MM.1S (cell line): ENCODE measurements around the gene VPS8.

Experiments used
- DNase-seq: peaks from one replicate; pipeline ENCODE4 v3.0.0-alpha.2; 2015
- H2AFZ ChIP-seq: fragments of 300-600 bp; sonication (generic); 2 replicates; pipeline ENCODE4 v1.6.0; 2016; ENCODE audit warnings: antibody characterized with exemption, low read length
- H3F3A ChIP-seq: fragments of 300-600 bp; sonication (generic); 2 replicates; pipeline ENCODE4 v1.6.1; 2016; ENCODE audit warnings: mild to moderate bottlenecking, antibody characterized with exemption, low read length, moderate library complexity, mixed read lengths; ENCODE audit not compliant: insufficient read depth
- H3K27ac ChIP-seq: fragments of 300-600 bp; sonication (generic); 2 replicates; pipeline ENCODE4 v1.5.1; 2016; ENCODE audit warnings: mild to moderate bottlenecking, low read length
- H3K27me3 ChIP-seq: fragments of 300-600 bp; sonication (generic); replicated peaks from 2 replicates; pipeline ENCODE4 v1.6.0; 2016; ENCODE audit warnings: low read length; ENCODE audit not compliant: insufficient read depth
- H3K36me3 ChIP-seq: fragments of 300-600 bp; sonication (generic); replicated peaks from 2 replicates; pipeline ENCODE4 v1.6.1; 2016; ENCODE audit warnings: mild to moderate bottlenecking, low read length, mixed read lengths; ENCODE audit not compliant: insufficient read depth
- H3K4me1 ChIP-seq: fragments of 300-600 bp; sonication (generic); 2 replicates; pipeline ENCODE4 v1.6.1; 2016; ENCODE audit warnings: low read length, mixed read lengths
- H3K4me2 ChIP-seq: fragments of 300-600 bp; sonication (generic); 2 replicates; pipeline ENCODE4 v1.6.0; 2016; ENCODE audit warnings: low read depth, low read length
- H3K4me3 ChIP-seq: fragments of 300-600 bp; sonication (generic); 2 replicates; pipeline ENCODE4 v1.5.1; 2016; ENCODE audit warnings: low read length, mixed read lengths
- H3K79me2 ChIP-seq: fragments of 300-600 bp; sonication (generic); 2 replicates; pipeline ENCODE4 v1.6.1; 2016; ENCODE audit warnings: mixed run types, low read length, mixed read lengths
- H3K9ac ChIP-seq: fragments of 300-600 bp; sonication (generic); 2 replicates; pipeline ENCODE4 v1.6.1; 2016; ENCODE audit warnings: low read length, mixed read lengths
- H3K9me2 ChIP-seq: fragments of 300-600 bp; sonication (generic); replicated peaks from 2 replicates; pipeline ENCODE4 v1.6.1; 2016; ENCODE audit warnings: mild to moderate bottlenecking, low read length, mixed read lengths; ENCODE audit not compliant: insufficient read depth
- H3K9me3 ChIP-seq: fragments of 300-600 bp; sonication (generic); replicated peaks from 2 replicates; pipeline ENCODE4 v1.6.1; 2016; ENCODE audit warnings: mild to moderate bottlenecking, low read length, mixed read lengths; ENCODE audit not compliant: insufficient read depth
- H4K20me1 ChIP-seq: fragments of 300-600 bp; sonication (generic); 2 replicates; pipeline ENCODE4 v1.6.1; 2016; ENCODE audit warnings: mild to moderate bottlenecking, low read length, moderate library complexity, mixed read lengths; ENCODE audit not compliant: insufficient read depth
- EZH2 ChIP-seq: fragments of 300-600 bp; sonication (generic); optimal IDR thresholded peaks from 2 replicates; pipeline ENCODE3; 2017; ENCODE audit warnings: low read depth, mild to moderate bottlenecking, antibody characterized with exemption, low read length, mixed read lengths
- EZH2phosphoT487 ChIP-seq: fragments of 300-600 bp; sonication (generic); IDR thresholded peaks from 2 replicates; pipeline ENCODE4 v1.6.1; 2018; ENCODE audit warnings: antibody characterized with exemption, low read length
- TF ChIP-seq, protein P1 (sequence below): fragments of 300-600 bp; sonication (generic); IDR thresholded peaks from 2 replicates; pipeline ENCODE4 v1.5.1; 2016; ENCODE audit warnings: antibody characterized with exemption, low read length, mixed read lengths

The VPS8 gene

DNA sequence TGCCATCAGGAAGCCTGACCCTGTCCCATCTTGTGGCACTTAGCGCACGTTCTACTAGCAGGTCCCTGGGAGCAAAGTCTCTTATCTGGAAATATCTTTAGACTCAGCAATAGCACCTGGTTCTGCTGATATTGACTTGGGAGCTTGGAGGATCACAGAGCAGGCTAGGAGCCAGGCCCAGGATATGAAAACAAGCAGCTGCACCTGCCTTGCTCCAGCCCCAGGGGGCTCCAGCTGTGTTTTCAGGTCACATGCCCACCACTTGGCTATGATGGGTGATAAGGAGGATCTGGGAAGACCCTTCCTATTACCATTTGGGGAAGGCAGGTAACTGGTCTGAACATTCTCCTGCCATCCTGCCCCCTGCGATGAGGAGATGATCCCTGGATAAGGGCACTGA is 253.1 kb downstream of the VPS8 start:
- no peaks in the 10 kb centered on the region for H3K9me2 ChIP-seq
- H3K27ac ChIP-seq = no peak overlapping the region
- H3K79me2 ChIP-seq = no peaks in the 10 kb centered on the region
- no peak overlapping the region for H3K9ac ChIP-seq
- H3K9me3 ChIP-seq = no peaks in the 10 kb centered on the region
- H2AFZ ChIP-seq = no peak overlapping the region
- H3F3A ChIP-seq = peaks cover 10% of the 10 kb centered on the region
- no peaks in the 10 kb centered on the region for H3K27me3 ChIP-seq
- peaks cover 21% of the 10 kb centered on the region for H3K4me1 ChIP-seq
- H3K36me3 ChIP-seq = no peaks in the 10 kb centered on the region
- no peak overlapping the region for H3K4me2 ChIP-seq
- TF ChIP-seq, protein P1, sequence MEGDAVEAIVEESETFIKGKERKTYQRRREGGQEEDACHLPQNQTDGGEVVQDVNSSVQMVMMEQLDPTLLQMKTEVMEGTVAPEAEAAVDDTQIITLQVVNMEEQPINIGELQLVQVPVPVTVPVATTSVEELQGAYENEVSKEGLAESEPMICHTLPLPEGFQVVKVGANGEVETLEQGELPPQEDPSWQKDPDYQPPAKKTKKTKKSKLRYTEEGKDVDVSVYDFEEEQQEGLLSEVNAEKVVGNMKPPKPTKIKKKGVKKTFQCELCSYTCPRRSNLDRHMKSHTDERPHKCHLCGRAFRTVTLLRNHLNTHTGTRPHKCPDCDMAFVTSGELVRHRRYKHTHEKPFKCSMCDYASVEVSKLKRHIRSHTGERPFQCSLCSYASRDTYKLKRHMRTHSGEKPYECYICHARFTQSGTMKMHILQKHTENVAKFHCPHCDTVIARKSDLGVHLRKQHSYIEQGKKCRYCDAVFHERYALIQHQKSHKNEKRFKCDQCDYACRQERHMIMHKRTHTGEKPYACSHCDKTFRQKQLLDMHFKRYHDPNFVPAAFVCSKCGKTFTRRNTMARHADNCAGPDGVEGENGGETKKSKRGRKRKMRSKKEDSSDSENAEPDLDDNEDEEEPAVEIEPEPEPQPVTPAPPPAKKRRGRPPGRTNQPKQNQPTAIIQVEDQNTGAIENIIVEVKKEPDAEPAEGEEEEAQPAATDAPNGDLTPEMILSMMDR = peak; percentile 20; the same call in 1 of the 2 replicates
- no peak for TF ChIP-seq EZH2phosphoT487
- TF ChIP-seq EZH2 = no peak
- no peaks in the 10 kb centered on the region for H4K20me1 ChIP-seq
- no peak for DNase-seq
- H3K4me3 ChIP-seq = no peak overlapping the region

DNA sequence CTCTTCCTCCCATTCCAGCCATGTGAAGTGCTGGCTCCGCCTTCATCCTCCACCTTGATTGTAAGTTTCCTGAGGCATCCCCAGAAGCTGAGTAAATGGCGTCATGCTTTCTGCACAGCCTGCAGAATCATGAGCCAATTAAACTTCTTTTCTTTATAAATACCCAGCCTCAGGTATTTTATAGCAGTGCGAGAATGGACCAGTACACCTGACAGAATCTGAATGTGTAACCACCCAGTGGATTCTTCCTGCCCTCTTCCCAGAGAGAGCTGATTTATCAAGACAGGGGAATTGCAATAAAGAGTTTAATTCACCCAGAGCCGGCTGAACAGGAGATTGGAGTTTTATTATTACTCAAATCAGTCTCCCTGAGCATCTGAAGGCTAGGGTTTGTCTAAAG is 254.3 kb downstream of the VPS8 start:
- Histone ChIP-seq H3K79me2 (no peaks in the 10 kb centered on the region), H4K20me1 (no peaks in the 10 kb centered on the region), H3K4me2 (no peak overlapping the region)

DNA sequence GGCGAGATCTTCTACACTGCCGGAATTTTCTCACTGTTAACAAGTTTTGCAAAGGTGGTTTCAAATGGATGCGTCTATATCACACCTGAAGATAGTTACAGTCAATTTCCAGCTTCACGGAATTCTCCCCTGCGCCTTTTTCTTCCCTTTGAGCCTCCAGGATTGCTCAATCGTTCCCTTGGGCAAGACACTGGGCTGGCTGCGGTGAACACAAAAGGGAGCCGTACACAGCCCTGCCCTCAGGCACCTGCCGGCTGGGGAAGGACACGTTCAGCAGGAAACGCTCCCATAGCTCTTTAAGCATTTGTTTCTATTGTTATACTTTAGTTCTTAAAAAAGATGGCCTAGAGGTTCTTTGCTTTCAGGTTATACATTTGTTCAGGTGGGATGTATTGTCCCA is 255.2 kb downstream of the VPS8 start:
- Histone ChIP-seq H3K27me3 (no peaks in the 10 kb centered on the region), H3K36me3 (no peaks in the 10 kb centered on the region), H3K9me2 (no peaks in the 10 kb centered on the region), H3K9me3 (no peaks in the 10 kb centered on the region), H3K79me2 (no peaks in the 10 kb centered on the region), H3K4me2 (no peak overlapping the region), H3K9ac (no peak overlapping the region), H4K20me1 (no peaks in the 10 kb centered on the region), H3K4me1 (peaks cover 20% of the 10 kb centered on the region), H3F3A (peaks cover 10% of the 10 kb centered on the region), H3K27ac (no peak overlapping the region), H3K4me3 (no peak overlapping the region), H2AFZ (no peak overlapping the region)
- no peak for DNase-seq
- no peak for TF ChIP-seq EZH2phosphoT487
- TF ChIP-seq, protein P1 = no peak
- TF ChIP-seq EZH2 = no peak

More for the DNA sequence above, 254.3 kb downstream of the VPS8 start:
- peaks cover 21% of the 10 kb centered on the region for H3K4me1 ChIP-seq
- H3K36me3 ChIP-seq = no peaks in the 10 kb centered on the region
- TF ChIP-seq EZH2 = no peak
- TF ChIP-seq, protein P1 = no peak
- no peak for TF ChIP-seq EZH2phosphoT487
- H3K4me3 ChIP-seq = no peak overlapping the region
- H3K9me3 ChIP-seq = no peaks in the 10 kb centered on the region
- no peak overlapping the region for H3K27ac ChIP-seq
- H3K27me3 ChIP-seq = no peaks in the 10 kb centered on the region
- no peak overlapping the region for H3K9ac ChIP-seq
- DNase-seq = no peak
- H3K9me2 ChIP-seq = no peaks in the 10 kb centered on the region
- H2AFZ ChIP-seq = no peak overlapping the region
- peaks cover 10% of the 10 kb centered on the region for H3F3A ChIP-seq
